ENCODE data around the gene BCL2L15. TPM values are rescaled to one million over a fixed set of nuclear protein-coding genes. Genes with fewer than 3 reads are reported as not detected.

The BCL2L15 gene
- total RNA-seq, 1 donor from 2014 or later, result 0.04 TPM

DNA sequence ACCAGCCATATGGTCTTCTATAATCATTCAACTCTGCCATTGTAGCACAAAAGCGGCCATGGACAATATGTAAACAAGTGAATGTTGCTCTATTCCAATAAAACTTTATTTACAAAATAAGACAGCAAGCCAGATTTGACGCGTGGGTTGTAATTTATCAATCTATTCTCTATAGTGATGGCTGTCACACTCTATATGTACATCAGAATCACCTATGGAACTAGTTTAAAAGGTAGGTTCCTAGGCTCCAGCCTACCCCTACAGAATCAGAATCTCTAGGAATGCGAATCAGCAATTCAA is 7.7 kb downstream of the BCL2L15 start:
- Mint-ChIP-seq H3K36me3 (no peaks in the 10 kb centered on the region), H3K4me1 (no peaks in the 10 kb centered on the region), H3K27ac (no peak overlapping the region), H3K9me3 (no peaks in the 10 kb centered on the region), H3K27me3 (ENCODE audit: insufficient read depth, low read depth) (no peaks in the 10 kb centered on the region), H3K4me3 (no peak overlapping the region)
- Histone ChIP-seq H3K36me3 (no peaks in the 10 kb centered on the region), H3K27me3 (no peaks in the 10 kb centered on the region), H3K4me2 (no peak overlapping the region), H3K9me3 (ENCODE audit: low read depth) (no peaks in the 10 kb centered on the region), H4K20me1 (ENCODE audit: low read depth) (no peaks in the 10 kb centered on the region), H3K9ac (no peak overlapping the region), H2AFZ (replicated peaks) (no peak overlapping the region), H3K4me3 (no peak overlapping the region), H3K79me2 (ENCODE audit: low read depth) (no peaks in the 10 kb centered on the region), H3K27ac (no peak overlapping the region), H3F3A (ENCODE audit: low read depth) (peaks cover 8% of the 10 kb centered on the region), H3K4me1 (peaks cover 14% of the 10 kb centered on the region)
- DNase-seq (ENCODE audit: low spot score), result no peak
- no peak for TF ChIP-seq EZH2 (IDR thresholded peaks at IDR 0.05)
- TF ChIP-seq, protein P1, sequence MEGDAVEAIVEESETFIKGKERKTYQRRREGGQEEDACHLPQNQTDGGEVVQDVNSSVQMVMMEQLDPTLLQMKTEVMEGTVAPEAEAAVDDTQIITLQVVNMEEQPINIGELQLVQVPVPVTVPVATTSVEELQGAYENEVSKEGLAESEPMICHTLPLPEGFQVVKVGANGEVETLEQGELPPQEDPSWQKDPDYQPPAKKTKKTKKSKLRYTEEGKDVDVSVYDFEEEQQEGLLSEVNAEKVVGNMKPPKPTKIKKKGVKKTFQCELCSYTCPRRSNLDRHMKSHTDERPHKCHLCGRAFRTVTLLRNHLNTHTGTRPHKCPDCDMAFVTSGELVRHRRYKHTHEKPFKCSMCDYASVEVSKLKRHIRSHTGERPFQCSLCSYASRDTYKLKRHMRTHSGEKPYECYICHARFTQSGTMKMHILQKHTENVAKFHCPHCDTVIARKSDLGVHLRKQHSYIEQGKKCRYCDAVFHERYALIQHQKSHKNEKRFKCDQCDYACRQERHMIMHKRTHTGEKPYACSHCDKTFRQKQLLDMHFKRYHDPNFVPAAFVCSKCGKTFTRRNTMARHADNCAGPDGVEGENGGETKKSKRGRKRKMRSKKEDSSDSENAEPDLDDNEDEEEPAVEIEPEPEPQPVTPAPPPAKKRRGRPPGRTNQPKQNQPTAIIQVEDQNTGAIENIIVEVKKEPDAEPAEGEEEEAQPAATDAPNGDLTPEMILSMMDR (IDR thresholded peaks at IDR 0.05), result no peak
- no peak for TF ChIP-seq EZH2phosphoT487 (IDR thresholded peaks at IDR 0.05)

DNA sequence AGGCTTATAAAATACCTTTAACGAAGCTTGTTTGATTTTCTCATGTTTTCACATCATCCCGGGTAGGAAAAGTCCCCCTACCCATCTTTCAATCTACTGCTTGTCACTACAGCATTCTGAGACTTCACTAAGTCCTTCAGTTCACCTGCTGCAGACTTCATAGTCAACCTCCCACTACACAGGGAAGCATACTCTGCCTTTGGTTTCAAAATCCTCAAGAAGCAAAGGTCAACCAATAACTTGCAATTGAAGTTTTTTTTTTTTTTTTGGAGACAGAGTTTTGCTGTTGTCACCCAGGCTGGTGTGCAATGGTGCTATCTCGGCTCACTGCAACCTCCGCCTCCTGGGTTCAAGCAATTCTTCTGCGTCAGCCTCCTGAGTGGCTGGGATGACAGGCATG is 11.2 kb downstream of the BCL2L15 start:
- DNase-seq (ENCODE audit: low spot score), result no peak
- Mint-ChIP-seq H3K36me3 (no peaks in the 10 kb centered on the region), H3K4me1 (no peaks in the 10 kb centered on the region), H3K27me3 (ENCODE audit: insufficient read depth, low read depth) (no peaks in the 10 kb centered on the region), H3K4me3 (no peak overlapping the region), H3K27ac (no peak overlapping the region), H3K9me3 (no peaks in the 10 kb centered on the region)
- Histone ChIP-seq H3K27ac (no peak overlapping the region), H3K9ac (no peak overlapping the region), H4K20me1 (ENCODE audit: low read depth) (no peaks in the 10 kb centered on the region), H3K4me3 (no peak overlapping the region), H3K36me3 (no peaks in the 10 kb centered on the region), H2AFZ (replicated peaks) (no peak overlapping the region), H3K79me2 (ENCODE audit: low read depth) (no peaks in the 10 kb centered on the region), H3K4me2 (no peak overlapping the region), H3K9me3 (ENCODE audit: low read depth) (no peaks in the 10 kb centered on the region), H3F3A (ENCODE audit: low read depth) (peaks cover 8% of the 10 kb centered on the region), H3K27me3 (no peaks in the 10 kb centered on the region), H3K4me1 (peaks cover 9% of the 10 kb centered on the region)
- TF ChIP-seq, protein P1 (IDR thresholded peaks at IDR 0.05), result no peak
- no peak for TF ChIP-seq EZH2 (IDR thresholded peaks at IDR 0.05)
- no peak for TF ChIP-seq EZH2phosphoT487 (IDR thresholded peaks at IDR 0.05)

GRCh38 chr1:113875714-113876113 is 11.7 kb downstream of the BCL2L15 start:
- Histone ChIP-seq H3K9me3 (ENCODE audit: low read depth) (no peaks in the 10 kb centered on the region), H2AFZ (replicated peaks) (no peak overlapping the region)
- H3K27me3 Mint-ChIP-seq (ENCODE audit: insufficient read depth, low read depth), result no peaks in the 10 kb centered on the region

GRCh38 chr1:113874012-113874879 is 13.1 kb downstream of the BCL2L15 start:
- Histone ChIP-seq H3K79me2 (ENCODE audit: low read depth) (no peaks in the 10 kb centered on the region), H3K9me3 (ENCODE audit: low read depth) (no peaks in the 10 kb centered on the region), H3K27ac (no peak overlapping the region), H3K4me1 (no peaks in the 10 kb centered on the region), H3K27me3 (no peaks in the 10 kb centered on the region), H3F3A (ENCODE audit: low read depth) (no peaks in the 10 kb centered on the region), H2AFZ (replicated peaks) (peak overlapping the region; percentile 61), H3K4me2 (no peak overlapping the region), H3K36me3 (no peaks in the 10 kb centered on the region), H3K4me3 (no peak overlapping the region), H3K9ac (no peak overlapping the region), H4K20me1 (ENCODE audit: low read depth) (no peaks in the 10 kb centered on the region)
- Mint-ChIP-seq H3K4me3 (no peak overlapping the region), H3K27ac (no peak overlapping the region), H3K4me1 (no peaks in the 10 kb centered on the region), H3K27me3 (ENCODE audit: insufficient read depth, low read depth) (peaks cover 2% of the 10 kb centered on the region), H3K9me3 (no peaks in the 10 kb centered on the region), H3K36me3 (no peaks in the 10 kb centered on the region)
- no peak for TF ChIP-seq EZH2 (IDR thresholded peaks at IDR 0.05)
- TF ChIP-seq, protein P1 (IDR thresholded peaks at IDR 0.05), result peak; percentile 35
- peak; percentile 9 for DNase-seq (ENCODE audit: low spot score)

More at GRCh38 chr1:113875714-113876113, 11.7 kb downstream of the BCL2L15 start:
- H3K36me3 ChIP-seq, result no peaks in the 10 kb centered on the region
- no peaks in the 10 kb centered on the region for H3K36me3 Mint-ChIP-seq
- no peak overlapping the region for H3K27ac ChIP-seq
- no peaks in the 10 kb centered on the region for H3K9me3 Mint-ChIP-seq
- no peak for DNase-seq (ENCODE audit: low spot score)
- no peak overlapping the region for H3K4me2 ChIP-seq
- no peak overlapping the region for H3K4me3 Mint-ChIP-seq
- H3K27ac Mint-ChIP-seq, result no peak overlapping the region
- H4K20me1 ChIP-seq (ENCODE audit: low read depth), result no peaks in the 10 kb centered on the region
- H3F3A ChIP-seq (ENCODE audit: low read depth), result peaks cover 4% of the 10 kb centered on the region
- H3K4me1 Mint-ChIP-seq, result no peaks in the 10 kb centered on the region
- H3K79me2 ChIP-seq (ENCODE audit: low read depth), result no peaks in the 10 kb centered on the region
- TF ChIP-seq EZH2 (IDR thresholded peaks at IDR 0.05) (no peak), EZH2phosphoT487 (IDR thresholded peaks at IDR 0.05) (no peak)
- H3K4me1 ChIP-seq, result peaks cover 4% of the 10 kb centered on the region
- no peak overlapping the region for H3K4me3 ChIP-seq
- H3K9ac ChIP-seq, result no peak overlapping the region
- no peaks in the 10 kb centered on the region for H3K27me3 ChIP-seq
